Stimulated activated CD4-positive, alpha-beta T cell treated with anti-CD3 and anti-CD28 coated beads, Interleukin-2, amount 100 ng/mL, for 48 hours (primary cell): ENCODE results near the gene APBA3.

Experiments
- DNase-seq, 2 donors: peaks; one replicate each; pipeline ENCODE4 v3.0.0-alpha.2; 2020

The APBA3 gene

GRCh38 chr19:3712663-3713611 is 48.6 kb downstream of the APBA3 start:
- no peak for DNase-seq

GRCh38 chr19:3710265-3710812 is 51.2 kb downstream of the APBA3 start:
- DNase-seq, result no peak

GRCh38 chr19:3708207-3708931 is 53.1 kb downstream of the APBA3 start, which contains the start of gene TJP3:
Gene TJP3 (plus strand): TSS chr19:3708384. CDS start chr19:3728433, 20,049 bp downstream.
- no peak for DNase-seq

GRCh38 chr19:3707868-3708206 is 53.7 kb downstream of the APBA3 start:
- no peak for DNase-seq

GRCh38 chr19:3701200-3701599 is 60.3 kb downstream of the APBA3 start:
- DNase-seq, result no peak
